Parathyroid adenoma (tissue), 2 donors: ENCODE data around the gene TNS4.

Experiments
- H2AFZ ChIP-seq: fragments of 300-600 bp; sonication (generic); one replicate; pipeline ENCODE4 v1.7.0; 2017; ENCODE audit warnings: antibody characterized with exemption, mild to moderate bottlenecking
- H3K27ac ChIP-seq: fragments of 300-600 bp; sonication (generic); one replicate; pipeline ENCODE4 v1.7.0; 2017
- H3K27me3 ChIP-seq: fragments of 300-600 bp; sonication (generic); one replicate; pipeline ENCODE4 v1.7.0; 2017; ENCODE audit warnings: low read length; ENCODE audit not compliant: control insufficient read depth, insufficient read depth
- H3K36me3 ChIP-seq: fragments of 300-600 bp; sonication (generic); one replicate; pipeline ENCODE4 v1.7.0; 2017; ENCODE audit warnings: low read length; ENCODE audit not compliant: control insufficient read depth, insufficient read depth
- H3K4me1 ChIP-seq: fragments of 300-600 bp; sonication (generic); one replicate; pipeline ENCODE4 v1.7.0; 2017; ENCODE audit warnings: control low read depth
- H3K4me2 ChIP-seq: fragments of 300-600 bp; sonication (generic); one replicate; pipeline ENCODE4 v1.7.0; 2017; ENCODE audit warnings: low read length
- H3K4me3 ChIP-seq: fragments of 300-600 bp; sonication (generic); one replicate; pipeline ENCODE4 v1.7.0; 2017; ENCODE audit warnings: low read depth, low read length
- H3K79me2 ChIP-seq: fragments of 300-600 bp; sonication (generic); one replicate; pipeline ENCODE4 v1.7.0; 2017; ENCODE audit warnings: control low read depth
- H3K9ac ChIP-seq: fragments of 300-600 bp; sonication (generic); one replicate; pipeline ENCODE4 v1.7.0; 2017; ENCODE audit warnings: mild to moderate bottlenecking
- H3K9me3 ChIP-seq: fragments of 300-600 bp; sonication (generic); one replicate; pipeline ENCODE4 v1.7.0; 2017; ENCODE audit warnings: low read length; ENCODE audit not compliant: control insufficient read depth
- TF ChIP-seq, protein P1 (sequence below): fragments of 300-600 bp; sonication (generic); IDR thresholded peaks from one replicate; pipeline ENCODE4 v1.7.0; 2017; ENCODE audit warnings: antibody characterized with exemption, mild to moderate bottlenecking
- donor health status: primary hyperparathyroidism.

The TNS4 gene

DNA sequence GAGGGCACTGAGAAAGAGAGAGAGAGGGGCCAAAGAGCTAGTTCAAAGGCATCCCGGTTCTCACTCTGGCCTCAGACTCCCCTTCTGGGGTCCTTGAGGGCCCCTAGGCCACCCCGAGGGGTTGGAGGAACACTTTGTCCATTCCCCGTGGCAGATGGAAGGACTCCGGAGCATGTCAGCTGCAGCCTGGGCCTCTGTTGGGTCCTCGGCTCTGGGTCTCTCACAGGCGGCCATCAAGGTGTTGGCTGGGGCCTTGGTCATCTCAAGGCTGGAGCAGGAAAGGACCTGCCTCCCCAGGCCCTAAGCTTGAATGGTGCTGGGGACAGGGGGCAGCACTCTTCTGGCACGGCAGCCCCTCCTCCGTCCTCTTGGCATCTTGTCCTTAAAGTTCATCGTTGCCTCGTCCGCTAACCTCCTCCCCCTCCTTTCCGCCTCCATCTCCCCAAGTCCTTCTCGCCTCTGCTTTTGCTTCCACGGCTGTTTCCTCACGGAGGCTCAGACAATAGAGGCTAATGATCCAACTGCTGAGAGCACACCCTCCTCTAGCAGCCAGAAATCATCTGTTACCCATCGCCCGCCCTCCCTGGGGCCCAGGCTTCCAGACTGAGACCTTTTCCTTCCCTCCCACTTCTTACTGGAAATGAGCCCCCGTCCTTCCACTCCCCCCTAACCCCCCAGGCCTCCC is 40.6 kb upstream of the TNS4 start:
- Histone ChIP-seq H3K4me1 (no peaks in the 10 kb centered on the region), H3K9ac (no peak overlapping the region), H3K79me2 (no peaks in the 10 kb centered on the region), H3K9me3 (no peaks in the 10 kb centered on the region), H3K4me3 (no peak overlapping the region), H3K27me3 (no peaks in the 10 kb centered on the region), H3K4me2 (no peak overlapping the region), H3K36me3 (no peaks in the 10 kb centered on the region), H3K27ac (peak overlapping the region; percentile 83), H2AFZ (no peak overlapping the region)
- TF ChIP-seq, protein P1, sequence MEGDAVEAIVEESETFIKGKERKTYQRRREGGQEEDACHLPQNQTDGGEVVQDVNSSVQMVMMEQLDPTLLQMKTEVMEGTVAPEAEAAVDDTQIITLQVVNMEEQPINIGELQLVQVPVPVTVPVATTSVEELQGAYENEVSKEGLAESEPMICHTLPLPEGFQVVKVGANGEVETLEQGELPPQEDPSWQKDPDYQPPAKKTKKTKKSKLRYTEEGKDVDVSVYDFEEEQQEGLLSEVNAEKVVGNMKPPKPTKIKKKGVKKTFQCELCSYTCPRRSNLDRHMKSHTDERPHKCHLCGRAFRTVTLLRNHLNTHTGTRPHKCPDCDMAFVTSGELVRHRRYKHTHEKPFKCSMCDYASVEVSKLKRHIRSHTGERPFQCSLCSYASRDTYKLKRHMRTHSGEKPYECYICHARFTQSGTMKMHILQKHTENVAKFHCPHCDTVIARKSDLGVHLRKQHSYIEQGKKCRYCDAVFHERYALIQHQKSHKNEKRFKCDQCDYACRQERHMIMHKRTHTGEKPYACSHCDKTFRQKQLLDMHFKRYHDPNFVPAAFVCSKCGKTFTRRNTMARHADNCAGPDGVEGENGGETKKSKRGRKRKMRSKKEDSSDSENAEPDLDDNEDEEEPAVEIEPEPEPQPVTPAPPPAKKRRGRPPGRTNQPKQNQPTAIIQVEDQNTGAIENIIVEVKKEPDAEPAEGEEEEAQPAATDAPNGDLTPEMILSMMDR = no peak

DNA sequence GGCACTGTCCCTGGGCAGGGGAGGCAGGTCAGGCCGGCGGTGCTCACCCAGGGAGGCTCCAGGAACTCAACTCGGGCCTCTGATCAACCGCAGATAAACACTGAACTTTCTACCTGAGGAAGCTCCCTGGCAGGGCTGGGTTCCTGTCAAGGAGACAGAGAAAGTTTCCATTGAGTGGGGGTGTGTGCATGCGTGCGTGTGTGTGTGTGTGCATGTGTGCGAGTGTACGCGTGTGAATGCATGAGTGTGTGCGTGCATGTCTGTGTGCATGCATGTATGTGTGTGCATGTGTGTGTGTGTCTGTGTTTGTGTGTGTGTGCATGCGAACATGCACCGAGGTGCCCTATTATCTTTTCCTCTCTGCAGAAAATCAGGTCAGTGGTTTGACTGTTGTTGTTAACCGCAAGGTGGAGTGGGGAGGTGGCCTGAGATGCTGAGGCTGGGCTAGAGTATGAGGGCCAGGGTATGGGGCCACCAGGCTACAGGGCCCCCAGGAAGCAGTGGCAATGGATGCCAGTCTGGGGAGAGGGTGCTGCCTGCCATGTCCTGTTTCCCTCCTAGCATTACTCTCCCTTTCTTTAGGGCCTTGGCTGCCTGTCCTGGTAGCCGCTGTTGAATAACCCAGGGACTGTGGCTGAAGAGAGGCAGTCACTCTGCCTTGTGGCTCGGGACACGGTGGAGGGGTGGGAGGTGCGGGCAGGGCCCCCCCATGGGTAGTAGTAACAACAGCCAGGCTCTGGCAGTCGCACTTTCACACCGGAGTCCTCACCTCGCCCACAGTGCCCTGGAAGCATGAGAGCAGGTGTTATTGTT is 39.8 kb upstream of the TNS4 start:
- H3K4me1 ChIP-seq = no peaks in the 10 kb centered on the region
- no peak overlapping the region for H3K4me2 ChIP-seq
- no peaks in the 10 kb centered on the region for H3K36me3 ChIP-seq
- H3K27me3 ChIP-seq = no peaks in the 10 kb centered on the region
- H3K4me3 ChIP-seq = no peak overlapping the region
- H3K9me3 ChIP-seq = no peaks in the 10 kb centered on the region
- no peak overlapping the region for H3K9ac ChIP-seq
- no peaks in the 10 kb centered on the region for H3K79me2 ChIP-seq
- no peak overlapping the region for H2AFZ ChIP-seq
- TF ChIP-seq, protein P1 = no peak
- peak overlapping the region; percentile 83 for H3K27ac ChIP-seq

DNA sequence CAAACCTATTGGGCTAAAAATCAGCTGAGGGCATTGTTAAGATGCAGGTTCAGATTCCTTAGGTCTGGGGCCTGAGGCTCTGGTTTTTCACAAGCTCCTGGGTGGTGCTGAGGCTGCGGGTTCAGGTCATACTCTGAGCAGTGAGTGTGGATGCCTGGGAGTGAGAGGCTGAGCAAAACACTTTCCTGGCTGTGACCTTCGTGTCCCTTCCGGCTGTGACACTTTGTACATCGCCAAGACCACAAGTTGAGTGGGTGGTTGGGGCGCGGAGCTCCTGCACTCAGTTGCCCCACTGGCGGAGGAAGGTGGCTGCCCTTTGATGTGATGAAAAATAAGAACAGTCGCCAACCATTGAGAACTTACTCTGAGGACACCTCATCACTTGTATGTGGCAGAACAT is 39.0 kb upstream of the TNS4 start:
- Histone ChIP-seq H3K4me2 (no peak overlapping the region), H3K4me3 (no peak overlapping the region), H3K36me3 (no peaks in the 10 kb centered on the region), H3K27ac (peak overlapping the region; percentile 42), H3K9ac (no peak overlapping the region), H3K79me2 (no peaks in the 10 kb centered on the region), H3K4me1 (peaks cover 3% of the 10 kb centered on the region), H2AFZ (no peak overlapping the region), H3K27me3 (no peaks in the 10 kb centered on the region), H3K9me3 (no peaks in the 10 kb centered on the region)
- TF ChIP-seq, protein P1 = no peak

DNA sequence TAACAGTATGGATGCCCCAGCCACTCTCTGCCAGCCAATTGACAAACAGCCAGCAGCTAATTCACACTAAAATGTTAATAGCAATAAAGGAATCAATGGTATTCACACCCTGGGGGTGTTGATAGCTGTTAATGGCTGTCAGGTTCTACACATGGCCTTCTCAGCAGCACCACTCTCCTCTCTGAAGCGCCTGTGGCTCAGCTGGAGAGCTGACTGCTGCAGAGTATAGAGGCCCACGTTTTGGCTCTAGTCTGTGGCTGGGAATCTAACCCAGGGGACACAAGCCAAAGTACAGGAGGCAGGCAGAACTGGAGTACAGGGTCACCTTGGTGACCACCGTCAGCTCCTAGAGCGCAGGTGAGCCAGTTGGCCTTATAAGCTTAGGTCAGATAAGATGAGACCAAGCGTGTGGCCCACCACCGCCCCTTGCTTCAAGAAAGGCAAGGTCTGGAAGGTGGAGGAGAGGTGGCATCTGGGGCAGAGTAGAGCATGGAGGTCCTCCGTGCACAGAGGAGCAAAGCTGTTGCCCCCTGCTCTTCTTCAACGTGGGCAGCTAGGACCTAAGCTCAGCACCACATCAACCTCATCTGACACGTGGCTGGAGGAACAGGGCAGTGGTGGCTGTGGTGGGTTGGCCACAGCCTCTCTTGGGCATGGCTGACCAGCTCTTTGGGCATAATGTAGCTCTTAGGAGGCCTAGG is 38.4 kb upstream of the TNS4 start:
- peak overlapping the region; percentile 49 for H3K27ac ChIP-seq
- TF ChIP-seq, protein P1 = no peak

More for the DNA sequence above, 38.4 kb upstream of the TNS4 start:
- H3K9ac ChIP-seq = no peak overlapping the region
- H3K36me3 ChIP-seq = no peaks in the 10 kb centered on the region
- H3K4me2 ChIP-seq = no peak overlapping the region
- no peak overlapping the region for H2AFZ ChIP-seq
- H3K9me3 ChIP-seq = no peaks in the 10 kb centered on the region
- H3K27me3 ChIP-seq = no peaks in the 10 kb centered on the region
- H3K79me2 ChIP-seq = no peaks in the 10 kb centered on the region
- no peak overlapping the region for H3K4me3 ChIP-seq
- peaks cover 3% of the 10 kb centered on the region for H3K4me1 ChIP-seq
